ENCODE results near the gene DDX39A. TPM values are rescaled to one million over a fixed set of nuclear protein-coding genes. Genes with fewer than 3 reads are reported as not detected.

The DDX39A gene
- total and polyA plus RNA-seq, 2 of the 8 experiments (the other 6 are each of a cell fraction or from before 2014, with no cell fraction given) = 139 TPM

GRCh38 chr19:14375055-14375581, 44.0 kb downstream of the DDX39A start (continued):
- no peak for TF ChIP-seq CHD7 (IDR thresholded peaks at IDR 0.05; ENCODE audit: insufficient replicate concordance, low read length)
- no peak for TF ChIP-seq NRF1 (IDR thresholded peaks at IDR 0.05; ENCODE audit: low read depth, low read length)
- TF ChIP-seq CTBP2 (IDR thresholded peaks at IDR 0.05; ENCODE audit: borderline replicate concordance, insufficient read depth, insufficient read length, low read length) = no peak
- TF ChIP-seq EP300 (IDR thresholded peaks at IDR 0.05; ENCODE audit: borderline replicate concordance in 1 of 2, low read depth in 2 of 2, low read length in 2 of 2) = no peak
- no peak for TF ChIP-seq ASH2L (IDR thresholded peaks at IDR 0.05; ENCODE audit: low read length)
- TF ChIP-seq POLR2A (IDR thresholded peaks at IDR 0.05; ENCODE audit: control extremely low read depth in 1 of 2, low read depth in 2 of 2, low read length in 2 of 2) = no peak

Data from H1 (cell line).